Measurements from ENCODE around the gene SUN1. TPM values are rescaled to one million over a fixed set of nuclear protein-coding genes. Genes with fewer than 3 reads are reported as not detected.

SUN1 gene
- polyA plus RNA-seq, 1 of the 3 experiments (the other 2 are of a cell fraction) = 369 TPM

GRCh38 chr7:916291-916941, 84.1 kb downstream of the SUN1 start:
- Histone ChIP-seq H3K9me3 (no peaks in the 10 kb centered on the region), H3F3A (replicated peaks; ENCODE audit: insufficient read depth) (peaks cover 4% of the 10 kb centered on the region), H3K9ac (no peak overlapping the region), H2AFZ (ENCODE audit: low read depth) (no peak overlapping the region), H3K4me2 (peak overlapping the region; percentile 48; the same call in 1 of the 2 replicates), H3K36me3 (replicated peaks in 1 of 2; ENCODE audit: control insufficient read depth in 1 of 2, insufficient read depth in 2 of 2, low read length in 1 of 2) (no peaks in the 10 kb centered on the region), H3K9me2 (no peaks in the 10 kb centered on the region), H3K27ac (ENCODE audit: low read depth in 2 of 2, low read length in 1 of 2) (peak overlapping the region in 1 of 2 experiments; percentile 30; a peak in 2 of 4 replicates), H3K4me3 (ENCODE audit: low read depth in 2 of 2, low read length in 1 of 2) (peak overlapping the region in 1 of 2 experiments; percentile 24; a peak in 1 of 4 replicates), H4K20me1 (ENCODE audit: insufficient read depth) (no peaks in the 10 kb centered on the region), H3K27me3 (ENCODE audit: insufficient read depth) (no peaks in the 10 kb centered on the region), H3K4me1 (ENCODE audit: control insufficient read depth in 1 of 2, insufficient read depth in 2 of 2, low read depth in 1 of 2, low read length in 1 of 2) (peaks cover 0 to 24% of the 10 kb centered on the region in 2 experiments; a peak in 1 of 4 replicates), H3K79me2 (ENCODE audit: insufficient read depth) (no peaks in the 10 kb centered on the region)
- peak; percentile 90 for DNase-seq
- WGBS (ENCODE audit: low lambda C conversion rate) = 19% methylated on average over 14 of the region's 17 CpGs
- TF ChIP-seq MAX (IDR thresholded peaks at IDR 0.05; ENCODE audit: low read depth) = no peak
- no peak for TF ChIP-seq FOXJ3 (CRISPR knock-in tag; IDR thresholded peaks at IDR 0.05)
- TF ChIP-seq RCOR1 (IDR thresholded peaks at IDR 0.05; ENCODE audit: low read length) = no peak; the same call in 1 of the 2 replicates
- no peak for TF ChIP-seq EZH2phosphoT487 (IDR thresholded peaks at IDR 0.05; ENCODE audit: borderline replicate concordance, low read depth)
- no peak for TF ChIP-seq FOXM1 (IDR thresholded peaks at IDR 0.05; ENCODE audit: low read depth)
- peak; percentile 59 for TF ChIP-seq CHD2 (IDR thresholded peaks at IDR 0.05; ENCODE audit: low read length, partially characterized antibody)
- TF ChIP-seq NFIC (IDR thresholded peaks at IDR 0.05; ENCODE audit: borderline replicate concordance) = peak; percentile 99
- TF ChIP-seq REST (IDR thresholded peaks at IDR 0.05; ENCODE audit: low read depth, low read length) = no peak
- TF ChIP-seq TEAD4 (IDR thresholded peaks at IDR 0.05; ENCODE audit: borderline replicate concordance, insufficient read depth) = no peak
- TF ChIP-seq YY1 (IDR thresholded peaks at IDR 0.05; ENCODE audit: low read depth) = no peak
- no peak for TF ChIP-seq ELF1 (IDR thresholded peaks at IDR 0.05)
- peak; percentile 68 for TF ChIP-seq MXI1 (IDR thresholded peaks at IDR 0.05; ENCODE audit: low read depth, low read length)
- no peak for TF ChIP-seq SMC3 (IDR thresholded peaks at IDR 0.05; ENCODE audit: low read depth, low read length)
- no peak for TF ChIP-seq ZBTB33 (IDR thresholded peaks at IDR 0.05; ENCODE audit: borderline replicate concordance, low read depth)
- TF ChIP-seq MEF2A (IDR thresholded peaks at IDR 0.05; ENCODE audit: borderline replicate concordance, low read depth) = no peak
- TF ChIP-seq RXRA (IDR thresholded peaks at IDR 0.05; ENCODE audit: borderline replicate concordance, low read depth) = no peak
- no peak for TF ChIP-seq RFX5 (IDR thresholded peaks at IDR 0.05; ENCODE audit: low read length)
- 0 out of 4 replicates have a peak, but pooled peaks of 1 of the 2 experiments have one; percentile 27 for TF ChIP-seq EP300 (IDR thresholded peaks at IDR 0.05; ENCODE audit: borderline replicate concordance in 1 of 2, low read depth in 1 of 2, low read length in 1 of 2)
- no peak for TF ChIP-seq USF1 (IDR thresholded peaks at IDR 0.05; ENCODE audit: borderline replicate concordance, low read depth)
- ChIA-PET CTCF (interaction anchor here (0.6 to 2.8 kb wide), 4 partner anchors 9 to 261 kb away, joined by 3 to 26 read pairs (median 3); no protein-coding TSS in a partner anchor), POLR2A (interaction anchor here (0.7 kb wide), 1 partner anchor 9 kb away, joined by 3 read pairs; no protein-coding TSS in a partner anchor)
